CD4-positive, alpha-beta T cell treated with Interleukin-15 for 1 hour (primary cell): ENCODE data around the gene PI16.

Experiments
- DNase-seq: peaks from one replicate; pipeline ENCODE4 v3.0.0-alpha.2; 2020

PI16 gene

DNA sequence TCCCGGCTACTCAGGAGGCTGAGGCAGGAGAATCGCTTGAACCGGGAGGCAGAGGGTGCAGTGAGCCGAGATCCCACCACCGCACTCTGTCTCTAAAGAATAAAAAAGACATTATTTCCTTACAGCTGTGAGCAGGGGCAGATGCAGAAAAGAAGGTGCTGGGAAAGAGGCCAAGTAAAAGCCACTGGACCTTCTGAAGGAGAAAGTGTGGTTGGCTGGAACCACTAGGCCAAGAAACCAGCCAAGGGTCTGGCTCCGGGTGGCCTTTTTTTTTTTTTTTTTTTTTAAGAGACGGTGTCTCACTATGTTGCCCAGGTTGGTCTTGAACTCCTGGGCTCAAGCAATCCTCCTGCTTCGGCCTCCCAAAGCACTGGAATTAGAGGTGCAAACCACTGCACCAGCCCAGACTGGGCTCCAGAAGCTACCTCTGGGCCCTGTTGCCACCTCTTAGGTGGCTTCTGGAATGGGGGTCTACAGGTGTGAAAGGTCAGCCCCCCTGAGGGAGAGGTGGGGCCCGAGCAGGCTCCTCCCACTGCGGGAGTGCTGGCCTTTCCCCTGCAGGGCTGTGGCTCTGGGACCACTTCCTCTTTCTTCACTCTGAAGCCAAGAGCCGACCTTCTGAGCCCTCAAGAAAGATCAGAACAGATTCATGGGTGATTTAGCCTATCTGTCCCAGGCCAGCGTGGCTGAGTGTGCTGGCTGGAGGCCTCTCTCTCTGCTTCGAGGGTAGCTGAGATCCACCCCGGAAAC is 50.7 kb downstream of the PI16 start, which contains the start of gene FGD2:
Gene FGD2 (plus strand): TSS at position 595 of the 750 bp plus-strand sequence. CDS start 163 bp downstream, outside the sequence.
- DNase-seq, result peak; percentile 74

GRCh38 chr6:37005827-37006567 is 51.5 kb downstream of the PI16 start:
- no peak for DNase-seq

DNA sequence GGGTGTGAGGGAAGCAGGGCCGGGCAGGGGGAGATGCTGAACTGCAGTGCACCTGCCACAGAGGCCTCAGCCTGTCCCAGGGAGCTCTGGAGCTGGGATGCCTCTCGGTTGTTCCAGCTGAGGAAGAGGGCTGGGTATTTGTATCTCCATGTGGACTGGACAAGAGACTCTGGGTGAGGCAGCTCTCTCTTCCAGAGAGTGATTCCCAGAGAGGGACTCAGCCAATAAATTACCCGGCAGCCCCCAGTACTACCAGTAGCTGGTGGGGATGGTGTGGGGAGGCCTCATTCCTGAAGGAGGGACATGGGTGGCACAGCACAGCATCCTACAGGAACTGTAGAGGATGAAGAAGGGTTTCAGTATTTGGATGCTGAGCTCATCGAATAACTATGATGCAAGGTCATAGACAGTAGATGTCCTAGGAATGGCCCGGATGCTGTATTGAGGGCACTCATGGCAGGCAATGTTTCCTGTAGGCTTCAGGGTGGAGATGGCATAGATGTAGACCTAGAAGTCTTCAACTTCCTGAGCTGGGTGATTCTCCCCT is 52.3 kb downstream of the PI16 start:
- DNase-seq, result no peak

- peak; percentile 58 for DNase-seq
Measured at GRCh38 chr6:37007340-37008043, 53.0 kb downstream of the PI16 start.

- no peak for DNase-seq
Measured at GRCh38 chr6:37008484-37009465, 54.2 kb downstream of the PI16 start.

DNA sequence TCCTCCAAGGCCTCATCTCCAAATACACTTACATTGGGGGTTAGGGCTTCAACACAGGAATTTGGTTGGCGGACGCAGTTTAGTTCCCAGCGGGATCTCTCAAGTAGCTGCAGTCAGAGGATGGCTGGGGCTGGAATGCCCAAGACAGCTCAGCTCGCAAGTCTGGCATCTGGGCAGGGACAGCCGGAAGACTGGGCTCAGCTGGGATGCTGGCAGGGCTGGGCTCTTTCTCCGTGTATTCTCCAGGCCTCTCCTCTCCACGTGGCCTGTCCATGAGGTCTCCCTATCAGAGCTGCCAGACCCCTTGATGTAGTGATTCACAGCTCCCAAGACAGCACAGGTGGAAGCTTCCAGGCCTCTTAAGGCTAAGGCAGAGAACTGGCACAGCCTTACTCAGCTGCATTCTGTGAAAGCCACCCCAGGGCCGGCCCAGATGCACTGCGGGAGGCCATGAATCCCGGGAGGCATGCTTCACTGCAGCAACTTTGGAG is 55.9 kb downstream of the PI16 start:
- no peak for DNase-seq

GRCh38 chr6:37011656-37012378 is 57.3 kb downstream of the PI16 start:
- DNase-seq, result no peak

- DNase-seq, result no peak
Measured at GRCh38 chr6:37013516-37014491, 59.3 kb downstream of the PI16 start.
